CD4-positive, alpha-beta T cell treated with Interferon alpha-2 for 1 hour (primary cell): Measurements from ENCODE around the gene PNRC1.
A peak's percentile ranks its signal among the peaks of the same experiment; 100 is the strongest.
"Not testable (repeated sequence)": the region's sequence is repeated elsewhere in the genome, so short reads cannot be mapped to it uniquely, and the experiment has no call there.

ENCODE experiments used
- DNase-seq, 2 donors: peaks; one replicate each; pipeline ENCODE4 v3.0.0-alpha.2; 2020 to 2022

PNRC1 gene

DNA sequence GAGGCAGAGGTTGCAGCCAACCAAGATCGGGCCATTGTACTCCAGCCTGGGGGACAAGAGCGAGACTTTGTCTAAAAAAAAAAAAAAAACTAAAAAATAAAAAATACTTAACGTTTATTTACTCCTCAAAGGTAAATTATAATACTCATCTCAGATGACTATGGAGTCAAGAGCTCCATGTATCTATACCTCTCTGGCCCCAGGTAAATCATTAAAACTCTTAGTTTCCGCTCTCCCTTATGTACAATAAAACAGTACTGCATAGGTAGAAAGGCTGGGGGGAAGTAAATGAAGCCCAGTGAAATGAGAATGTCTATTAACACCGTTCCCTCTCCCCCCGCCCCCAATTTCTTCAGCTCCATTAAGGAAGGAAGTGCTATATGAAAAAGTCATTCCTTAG, 36.2 kb downstream of the PNRC1 start:
- DNase-seq, result no peak

DNA sequence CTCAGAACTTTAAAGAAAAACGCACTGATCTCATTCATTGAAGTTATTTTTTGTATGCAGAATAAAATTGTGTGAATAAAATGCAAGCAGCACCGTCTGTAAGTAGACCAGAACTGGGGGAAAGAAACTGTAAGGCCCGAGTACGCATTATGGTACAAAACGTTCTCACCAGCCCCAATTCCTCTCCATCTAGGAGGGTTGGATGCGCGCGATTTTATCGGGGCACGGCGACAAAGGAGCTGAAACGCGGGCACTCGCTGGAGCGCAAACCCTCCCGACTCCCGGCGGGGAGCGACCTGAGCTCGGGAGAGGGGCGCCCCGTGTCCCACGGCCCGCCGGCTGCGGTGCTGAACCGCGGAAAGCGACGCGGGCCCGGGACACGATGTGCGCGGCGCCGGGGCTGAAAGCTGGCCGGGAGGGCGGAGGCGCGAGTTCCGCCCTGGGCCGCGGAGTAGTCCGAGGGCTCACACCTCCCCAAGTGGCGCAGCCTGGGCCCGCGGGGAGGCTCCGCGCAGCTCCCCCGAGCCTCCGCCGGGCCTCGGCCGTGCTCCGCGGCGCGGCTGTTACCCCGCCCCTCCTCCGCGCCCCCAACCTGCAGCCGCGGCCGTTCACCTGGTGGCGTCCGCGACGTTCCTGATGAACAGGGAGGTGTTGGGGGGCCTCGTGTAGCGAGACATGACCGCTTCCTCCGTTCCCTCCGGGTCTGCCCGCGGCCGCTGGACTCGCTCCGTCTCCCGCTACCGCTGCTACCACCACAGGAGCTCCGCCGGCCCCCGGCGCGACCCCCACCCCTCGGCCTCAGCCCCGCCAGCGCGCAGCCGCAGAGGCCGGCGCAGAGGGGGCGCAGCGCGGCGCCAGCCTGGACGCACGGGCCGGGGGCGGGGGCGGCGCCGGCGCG, 36.9 kb downstream of the PNRC1 start, which contains the start of gene SRSF12:
Gene SRSF12, minus strand, starts transcription at position 861 of the 898 bp plus-strand sequence. Its CDS starts 184 bp downstream, at position 677.
- DNase-seq, result peak; percentile 6 to 44

DNA sequence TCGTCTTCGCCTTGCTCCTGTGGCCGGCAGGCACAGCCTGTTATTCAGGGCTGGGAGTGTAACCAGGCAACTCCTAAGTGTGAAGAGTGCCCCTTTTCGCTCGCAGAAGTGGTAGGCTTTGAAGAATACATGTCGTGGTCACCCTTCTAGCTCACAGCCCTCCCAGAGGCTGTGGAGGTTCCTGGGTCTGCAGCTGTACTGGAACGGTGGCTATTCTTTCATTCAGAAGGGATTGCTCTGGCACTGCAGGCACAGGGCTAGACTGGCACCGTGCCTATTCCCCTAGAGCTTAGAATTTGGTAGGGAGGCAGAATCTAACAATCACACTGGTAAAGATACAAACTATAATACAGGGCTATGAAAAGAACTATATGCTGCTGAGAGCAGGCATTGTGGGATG, 38.4 kb downstream of the PNRC1 start:
- DNase-seq, result no peak

DNA sequence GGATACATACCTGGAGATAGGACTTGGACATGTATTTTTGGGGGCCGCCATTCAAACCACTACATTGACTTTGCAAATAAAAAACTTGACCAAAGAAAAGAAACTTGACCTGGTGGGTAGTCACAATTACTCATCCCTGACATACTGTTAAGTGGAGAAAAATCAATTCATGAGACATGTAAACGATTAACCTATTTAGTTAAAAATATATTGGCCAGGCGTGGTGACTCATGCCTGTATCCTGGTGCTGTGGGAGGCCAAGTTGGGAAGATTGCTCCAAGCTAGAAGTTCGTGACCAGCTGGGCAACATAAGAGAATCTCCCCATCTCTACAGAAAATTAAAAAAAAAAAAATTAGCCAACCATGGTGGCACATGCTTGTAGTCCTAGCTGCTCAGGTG, 39.8 kb downstream of the PNRC1 start:
- DNase-seq, result no peak

DNA sequence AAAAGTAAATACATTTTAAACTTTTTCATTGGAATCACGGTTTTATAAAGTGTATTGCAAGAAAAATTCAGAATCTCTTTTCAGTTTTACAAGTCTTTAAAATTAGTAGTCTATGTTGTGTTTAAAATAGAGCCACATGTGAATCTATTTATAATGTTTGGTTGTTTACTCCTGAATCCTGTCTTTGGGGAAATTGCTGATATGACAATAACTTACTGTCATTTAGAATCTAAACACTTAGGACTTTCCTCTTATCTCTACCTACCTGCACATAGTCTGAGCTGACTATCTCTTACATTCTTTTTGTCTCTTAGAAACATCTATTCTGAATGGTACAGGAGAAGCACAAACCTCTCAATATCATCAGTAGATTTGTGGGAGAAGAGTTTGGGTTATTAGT, 41.4 kb downstream of the PNRC1 start:
- no peak for DNase-seq

DNA sequence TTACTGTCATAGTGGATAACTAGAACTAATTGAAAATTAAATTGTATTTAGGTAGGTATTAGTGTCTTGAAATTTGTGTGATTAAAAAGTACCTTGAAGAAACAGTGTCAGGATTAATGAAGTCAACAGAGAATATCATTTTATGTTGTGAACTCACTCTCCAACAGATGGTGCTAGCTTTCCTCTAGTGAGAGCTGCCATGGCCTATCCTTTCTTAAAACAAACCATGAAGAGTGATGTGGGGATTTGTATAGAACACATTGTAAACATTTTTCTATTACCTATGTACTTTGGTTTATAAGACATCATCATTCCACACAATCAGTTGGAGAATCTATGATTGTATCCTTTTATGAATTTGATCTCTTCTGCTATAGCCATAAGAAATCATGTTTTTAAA, 42.1 kb downstream of the PNRC1 start:
- DNase-seq, result peak in 1 of 2 donors; percentile 42

DNA sequence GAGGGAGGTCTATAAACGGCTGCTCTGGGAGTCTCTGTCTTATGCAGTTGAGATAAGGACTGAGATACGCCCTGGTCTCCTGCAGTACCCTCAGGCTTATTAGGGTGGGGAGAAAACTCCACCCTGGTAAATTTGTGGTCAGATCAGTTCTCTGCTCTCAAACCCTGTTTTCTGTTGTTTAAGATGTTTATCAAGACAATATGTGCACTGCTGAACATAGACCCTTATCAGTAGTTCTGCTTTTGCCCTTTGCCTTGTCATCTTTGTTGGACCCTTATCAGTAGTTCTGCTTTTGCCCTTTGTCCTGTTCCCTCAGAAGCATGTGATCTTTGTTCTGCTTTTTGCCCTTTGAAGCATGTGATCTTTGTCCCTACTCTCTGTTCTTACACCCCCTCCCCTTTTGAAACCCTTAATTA, 47.7 kb downstream of the PNRC1 start:
- not testable (repeated sequence) for DNase-seq

DNA sequence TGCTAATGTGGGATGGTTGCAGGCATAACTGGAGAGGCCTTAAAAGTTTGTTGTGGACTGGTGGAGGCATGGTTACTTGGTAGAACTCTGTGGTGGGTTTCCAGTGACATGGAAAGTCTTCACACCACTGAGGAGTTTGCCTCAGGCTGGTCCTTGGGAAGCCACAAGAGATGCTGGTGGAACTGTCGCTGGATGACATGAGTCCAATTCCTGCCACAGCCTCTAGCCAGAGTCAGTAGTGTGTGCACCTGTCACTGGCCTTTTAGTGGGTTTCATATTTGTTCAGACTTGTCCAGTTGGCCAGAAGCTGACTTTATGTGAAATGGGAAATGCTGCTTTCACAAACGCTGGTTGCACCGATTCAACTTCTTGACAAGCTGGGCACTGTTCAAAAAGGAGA, 51.0 kb downstream of the PNRC1 start:
- no peak for DNase-seq

DNA sequence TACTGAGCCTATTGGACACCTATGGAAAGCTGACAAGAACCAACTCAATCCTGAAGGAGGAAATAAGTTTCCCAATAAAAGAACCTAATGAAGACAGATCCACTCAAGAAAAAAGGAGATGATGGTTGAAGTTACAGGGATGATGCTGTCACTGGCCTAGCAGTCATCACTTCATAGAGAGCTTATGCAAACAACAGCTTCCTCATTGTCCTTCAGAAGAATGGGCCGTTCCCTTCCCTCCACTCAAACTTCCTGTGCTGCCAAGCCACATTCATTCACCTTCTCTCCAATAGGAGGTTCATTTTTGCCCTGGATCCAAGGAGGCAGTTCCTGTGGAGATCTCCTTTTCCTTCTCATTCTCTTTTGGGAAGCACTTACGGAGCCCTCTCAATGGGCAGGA, 51.5 kb downstream of the PNRC1 start:
- DNase-seq, result no peak

DNA sequence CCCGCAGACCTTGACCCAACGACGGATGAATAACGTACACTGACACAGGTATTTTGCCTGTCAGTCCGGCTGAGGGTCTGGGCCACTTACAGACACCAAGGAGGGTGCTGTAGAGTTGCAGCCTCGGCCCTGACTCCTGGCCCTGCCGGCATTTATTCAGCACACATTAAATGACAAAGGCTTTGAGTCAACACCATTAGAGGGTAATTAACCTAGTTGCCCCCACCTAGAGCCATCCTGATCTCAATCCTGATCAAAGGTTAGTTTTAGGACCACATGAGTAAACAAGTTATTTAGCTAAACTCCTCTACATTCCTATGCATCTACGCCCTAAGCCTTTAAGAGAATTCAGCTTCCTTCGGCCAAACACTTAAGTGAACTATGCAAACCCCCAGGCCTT, 53.4 kb downstream of the PNRC1 start:
- no peak for DNase-seq

DNA sequence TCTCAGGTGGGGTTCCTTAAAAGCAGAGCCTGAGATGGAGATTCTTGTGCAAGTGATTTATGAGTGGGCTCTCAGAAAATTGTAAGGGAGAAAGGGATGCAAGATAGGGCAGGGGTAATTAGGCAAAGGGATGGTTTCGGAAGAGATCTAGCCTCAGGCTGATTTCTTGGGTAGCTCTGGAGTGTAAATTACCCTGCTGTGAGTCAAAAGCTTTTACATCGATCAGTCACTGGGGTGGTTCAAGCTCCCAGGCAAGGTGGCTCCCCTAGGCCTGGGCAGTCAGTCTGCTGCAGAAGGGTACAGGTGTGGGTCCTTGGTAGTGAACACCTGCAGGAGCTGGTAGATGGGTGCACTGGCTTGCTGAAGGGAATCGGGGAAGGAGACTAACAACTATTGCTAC, 54.2 kb downstream of the PNRC1 start:
- DNase-seq, result no peak
